B cell (primary cell): ENCODE measurements around the gene ATP5MC2. TPM values are rescaled to one million over a fixed set of nuclear protein-coding genes. Genes with fewer than 3 reads are reported as not detected.

Experiments used
- ATAC-seq: fragments of 200-7000 bp; cut with Tn5 transposase; one replicate; pipeline ENCODE4 v1.10.0; 2021; ENCODE audit warnings: low read depth, mild to moderate bottlenecking, moderate number of reproducible peaks, moderate library complexity
- CTCF ChIA-PET: fragments of 350-600 bp; sonication (Branson Sonifier 250); formaldehyde crosslinking; loops from one replicate; lab custom pipeline; 2021; ENCODE audit warnings: antibody characterized with exemption, inconsistent platforms; lab: Charles Lee
- POLR2A ChIA-PET: fragments of 350-600 bp; sonication (Branson Sonifier 250); formaldehyde crosslinking; loops from one replicate; lab custom pipeline; 2021; ENCODE audit warnings: antibody characterized with exemption; lab: Charles Lee
- DNase-seq: peaks from one replicate; pipeline ENCODE4 v3.0.0; 2013
- H2AFZ ChIP-seq: 2 replicates; pipeline ENCODE4 v1.6.1; 2012; ENCODE audit warnings: mild to moderate bottlenecking, low read depth, low read length; ENCODE audit not compliant: insufficient read depth, poor library complexity, severe bottlenecking
- H3K27ac ChIP-seq, 2 donors: 1 replicate in 1 of 2; 2 replicates in 1 of 2; pipeline ENCODE4 v1.5.1; 2012 to 2013; ENCODE audit warnings: low read length in 2 of 2, mild to moderate bottlenecking in 2 of 2, moderate library complexity in 1 of 2
- H3K27me3 ChIP-seq, 4 experiments: fragments of 200-600 bp in 1 of 4; sonication (generic) in 1 of 4; replicated peaks in 1 of 4; 1 replicate in 2 of 4; 2 replicates in 2 of 4; pipeline versions ENCODE4 v1.6.1 to v1.7.0; 2013 to 2016; ENCODE audit warnings: low read length in 3 of 4, mild to moderate bottlenecking in 2 of 4, mixed read lengths in 1 of 4, moderate library complexity in 1 of 4; ENCODE audit not compliant: insufficient read depth in 4 of 4, control insufficient read depth in 3 of 4; ENCODE audit errors: control extremely low read depth in 1 of 4
- H3K36me3 ChIP-seq, 2 experiments: replicated peaks in 1 of 2; 1 replicate in 1 of 2; 2 replicates in 1 of 2; pipeline versions ENCODE4 v1.6.1 to v1.7.1; 2013; ENCODE audit warnings: low read length in 1 of 2; ENCODE audit not compliant: insufficient read depth in 2 of 2, control insufficient read depth in 1 of 2; ENCODE audit errors: control extremely low read depth in 1 of 2, extremely low read depth in 1 of 2
- H3K4me1 ChIP-seq, 2 donors: fragments of 200-600 bp in 1 of 2; sonication (generic) in 1 of 2; 1 replicate in 1 of 2; 2 replicates in 1 of 2; pipeline versions ENCODE4 v1.5.1 to v1.6.1; 2013 to 2017; ENCODE audit warnings: low read length in 2 of 2; ENCODE audit not compliant: control insufficient read depth in 2 of 2, insufficient read depth in 2 of 2
- H3K4me2 ChIP-seq: replicated peaks from 2 replicates; pipeline ENCODE3; 2012; ENCODE audit warnings: mild to moderate bottlenecking, low read depth, low read length; ENCODE audit not compliant: poor library complexity, severe bottlenecking
- H3K4me3 ChIP-seq, 5 experiments: fragments of 200-600 bp in 1 of 5; sonication (generic) in 1 of 5; 1 replicate in 3 of 5; 2 replicates in 2 of 5; pipeline versions ENCODE4 v1.5.1 to v1.7.0; 2011 to 2016; ENCODE audit warnings: low read length in 4 of 5, mild to moderate bottlenecking in 4 of 5, low read depth in 2 of 5, control low read depth in 1 of 5, moderate library complexity in 1 of 5; ENCODE audit not compliant: insufficient read depth in 1 of 5; ENCODE audit errors: control extremely low read depth in 1 of 5, extremely low read depth in 1 of 5
- H3K79me2 ChIP-seq: fragments of 200-600 bp; sonication (generic); one replicate; pipeline ENCODE4 v1.6.0; 2016; ENCODE audit warnings: low read length; ENCODE audit not compliant: control insufficient read depth, insufficient read depth
- H3K9ac ChIP-seq: fragments of 200-600 bp; sonication (generic); 2 replicates; pipeline ENCODE4 v1.6.1; 2017; ENCODE audit warnings: mild to moderate bottlenecking, low read length, moderate library complexity
- H3K9me3 ChIP-seq, 3 donors: one replicate each; pipeline versions ENCODE4 v1.6.1 to v1.7.1; 2013; ENCODE audit warnings: low read length in 2 of 3; ENCODE audit not compliant: control insufficient read depth in 2 of 3, insufficient read depth in 1 of 3; ENCODE audit errors: control extremely low read depth in 1 of 3
- H4K20me1 ChIP-seq: 2 replicates; pipeline ENCODE4 v1.6.0; 2012; ENCODE audit warnings: mild to moderate bottlenecking, low read length; ENCODE audit not compliant: insufficient read depth, control insufficient read depth, poor library complexity, severe bottlenecking
- H3K27ac Mint-ChIP-seq: one replicate; pipeline ENCODE4 v1.8.0; 2021; ENCODE audit warnings: mixed read lengths
- H3K27me3 Mint-ChIP-seq: one replicate; pipeline ENCODE4 v1.8.0; 2021; ENCODE audit warnings: mixed read lengths
- H3K4me1 Mint-ChIP-seq: one replicate; pipeline ENCODE4 v1.8.0; 2021; ENCODE audit warnings: mixed read lengths
- H3K4me3 Mint-ChIP-seq: one replicate; pipeline ENCODE4 v1.8.0; 2021; ENCODE audit warnings: mixed read lengths
- H3K9me3 Mint-ChIP-seq: one replicate; pipeline ENCODE4 v1.8.0; 2022; ENCODE audit warnings: mixed read lengths; ENCODE audit not compliant: insufficient read depth
- EZH2 ChIP-seq: IDR thresholded peaks from 2 replicates; pipeline ENCODE4 v1.6.1; 2012; ENCODE audit warnings: borderline replicate concordance, low read depth, mild to moderate bottlenecking, moderate library complexity, low read length; ENCODE audit not compliant: insufficient read depth, poor library complexity, severe bottlenecking
- WGBS: methylation state at CpG from one replicate; pipeline ENCODE4 v1.1.5; 2013; ENCODE audit warnings: missing lambda C conversion rate; ENCODE audit not compliant: insufficient coverage; 5-methylcytosine and 5-hydroxymethylcytosine counted together
- intact Hi-C: fragments of 100-400 bp; cut with micrococcal nuclease; formaldehyde crosslinking; loops from one replicate; pipeline ENCODE4 v1.10.0; 2022
- polyA plus RNA-seq: library from polyadenylated mRNA; depleted of rRNA; stranded (reverse); fragments of >200 nt; gene quantifications from 2 replicates; pipeline ENCODE4 v1.2.3, GENCODE V29; 2012
- total RNA-seq, 2 donors: library from RNA; stranded (reverse); fragments of 120-200 nt in 1 of 2; gene quantifications; 1 replicate in 1 of 2; 2 replicates in 1 of 2; pipeline versions ENCODE4 v1.2.3 to v1.2.4, GENCODE V29; 2013 to 2022
- TF ChIP-seq, protein P1 (sequence below): fragments of 200-600 bp; IDR thresholded peaks from one replicate; pipeline ENCODE4 v1.8.0; 2022; ENCODE audit warnings: antibody characterized with exemption, mild to moderate bottlenecking

Gene ATP5MC2
- total and polyA plus RNA-seq, 2 donors (not counting 1 experiment from before 2014, with no cell fraction given), result 212 to 435 TPM

DNA sequence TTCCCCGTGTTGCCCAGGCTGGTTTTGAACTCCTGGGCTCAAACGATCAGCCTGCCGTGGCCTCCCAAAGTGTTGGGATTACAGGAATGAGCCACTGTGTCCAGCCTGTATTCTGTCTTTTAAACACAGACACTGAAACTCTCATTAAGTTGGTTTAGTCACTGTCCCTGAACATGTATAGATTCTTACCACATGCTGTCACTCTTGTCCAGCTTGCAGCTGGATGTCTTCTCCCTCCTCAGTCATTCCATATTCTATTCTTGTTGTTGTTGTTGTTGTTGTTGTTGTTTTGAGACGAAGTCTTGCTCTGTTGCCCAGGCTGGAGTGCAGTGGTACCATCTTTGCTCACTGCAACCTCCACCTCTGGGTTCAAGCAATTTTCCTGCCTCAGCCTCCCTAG lies 12.3 kb upstream of the ATP5MC2 start:
- Histone ChIP-seq H3K36me3 (no peaks in the 10 kb centered on the region), H3K4me2 (no peak overlapping the region), H3K9me3 (peaks cover 0 to 8% (median 0%) of the 10 kb centered on the region in 3 donors), H3K79me2 (no peaks in the 10 kb centered on the region), H3K27me3 (peaks cover 0 to 24% (median 12%) of the 10 kb centered on the region in 4 experiments), H3K9ac (no peak overlapping the region), H2AFZ (no peak overlapping the region), H3K4me1 (no peaks in the 10 kb centered on the region), H4K20me1 (no peaks in the 10 kb centered on the region), H3K4me3 (no peak overlapping the region), H3K27ac (no peak overlapping the region)
- ChIA-PET POLR2A (no interaction called here), CTCF (interaction anchor here (1.7 to 2.1 kb wide), 2 partner anchors 12 to 56 kb away, joined by 5 to 8 read pairs; no protein-coding TSS in a partner anchor)
- ATAC-seq, result no peak
- intact Hi-C loops, result no loop called here
- no peak for DNase-seq
- no peak for TF ChIP-seq EZH2
- TF ChIP-seq, protein P1, sequence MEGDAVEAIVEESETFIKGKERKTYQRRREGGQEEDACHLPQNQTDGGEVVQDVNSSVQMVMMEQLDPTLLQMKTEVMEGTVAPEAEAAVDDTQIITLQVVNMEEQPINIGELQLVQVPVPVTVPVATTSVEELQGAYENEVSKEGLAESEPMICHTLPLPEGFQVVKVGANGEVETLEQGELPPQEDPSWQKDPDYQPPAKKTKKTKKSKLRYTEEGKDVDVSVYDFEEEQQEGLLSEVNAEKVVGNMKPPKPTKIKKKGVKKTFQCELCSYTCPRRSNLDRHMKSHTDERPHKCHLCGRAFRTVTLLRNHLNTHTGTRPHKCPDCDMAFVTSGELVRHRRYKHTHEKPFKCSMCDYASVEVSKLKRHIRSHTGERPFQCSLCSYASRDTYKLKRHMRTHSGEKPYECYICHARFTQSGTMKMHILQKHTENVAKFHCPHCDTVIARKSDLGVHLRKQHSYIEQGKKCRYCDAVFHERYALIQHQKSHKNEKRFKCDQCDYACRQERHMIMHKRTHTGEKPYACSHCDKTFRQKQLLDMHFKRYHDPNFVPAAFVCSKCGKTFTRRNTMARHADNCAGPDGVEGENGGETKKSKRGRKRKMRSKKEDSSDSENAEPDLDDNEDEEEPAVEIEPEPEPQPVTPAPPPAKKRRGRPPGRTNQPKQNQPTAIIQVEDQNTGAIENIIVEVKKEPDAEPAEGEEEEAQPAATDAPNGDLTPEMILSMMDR, result no peak
- Mint-ChIP-seq H3K4me3 (no peak overlapping the region), H3K4me1 (no peaks in the 10 kb centered on the region), H3K27me3 (peaks cover 26% of the 10 kb centered on the region), H3K27ac (no peak overlapping the region), H3K9me3 (no peaks in the 10 kb centered on the region)
- WGBS, result 90% methylated on average over 2 of the region's 4 CpGs

DNA sequence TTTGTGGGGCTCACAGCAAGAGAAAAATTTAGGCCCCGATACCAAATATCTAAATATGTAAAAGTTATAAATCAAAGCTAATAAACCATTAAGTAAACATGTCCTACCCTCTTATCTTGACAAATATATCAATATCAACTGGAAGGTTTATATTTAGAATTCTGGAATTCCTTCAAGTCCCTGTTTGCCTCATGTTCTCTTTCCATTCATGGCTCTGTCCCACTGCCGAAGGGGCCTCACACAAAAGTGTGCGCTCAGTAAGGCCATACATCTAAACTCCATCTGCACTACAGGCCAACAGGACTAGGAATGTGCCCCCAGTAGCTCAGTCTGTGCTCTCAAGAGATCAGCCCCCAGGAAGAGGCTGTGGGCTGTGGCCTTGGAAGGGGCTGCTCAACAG lies 10.6 kb upstream of the ATP5MC2 start:
- H3K9me3 Mint-ChIP-seq, result no peaks in the 10 kb centered on the region
- Histone ChIP-seq H3K27ac (no peak overlapping the region), H3K27me3 (peaks cover 0 to 9% (median 0%) of the 10 kb centered on the region in 4 experiments), H3K4me2 (no peak overlapping the region), H3K79me2 (no peaks in the 10 kb centered on the region), H3K4me3 (no peak overlapping the region), H3K36me3 (no peaks in the 10 kb centered on the region), H3K9ac (no peak overlapping the region), H4K20me1 (no peaks in the 10 kb centered on the region), H3K9me3 (peaks cover 0 to 6% (median 0%) of the 10 kb centered on the region in 3 donors), H2AFZ (no peak overlapping the region), H3K4me1 (no peaks in the 10 kb centered on the region)
- 70% methylated on average over 2 of the region's 3 CpGs for WGBS
- TF ChIP-seq, protein P1, result no peak
- TF ChIP-seq EZH2, result no peak
- no peak overlapping the region for H3K4me3 Mint-ChIP-seq
- H3K4me1 Mint-ChIP-seq, result no peaks in the 10 kb centered on the region
- ATAC-seq, result no peak
- ChIA-PET CTCF (interaction anchor here (1.4 to 1.6 kb wide), 3 partner anchors 16 to 59 kb away, joined by 3 to 7 read pairs (median 5); no protein-coding TSS in a partner anchor), POLR2A (interaction anchor here (0.6 to 1.2 kb wide), 2 partner anchors 10 to 19 kb away, joined by 3 to 4 read pairs; partner anchors contain the start of gene ATP5MC2)
- H3K27me3 Mint-ChIP-seq, result peaks cover 19% of the 10 kb centered on the region
- no peak for DNase-seq
- intact Hi-C loops, result no loop called here
- H3K27ac Mint-ChIP-seq, result no peak overlapping the region
